COLO668 (cell line): ENCODE measurements around the gene AARS2.

ENCODE experiments used
- DNase-seq: peaks from one replicate; lab custom pipeline; 2025; ENCODE audit not compliant: unreplicated experiment; lab: John Stamatoyannopoulos, UW

AARS2 gene

GRCh38 chr6:44251576-44252524 is 61.3 kb downstream of the AARS2 start:
- DNase-seq, result no peak

- DNase-seq, result no peak
Observed at GRCh38 chr6:44250718-44251123, 62.4 kb downstream of the AARS2 start.

GRCh38 chr6:44250067-44250717 is 63.0 kb downstream of the AARS2 start:
- no peak for DNase-seq
